ENCODE results near the gene NUP210L.

DNA sequence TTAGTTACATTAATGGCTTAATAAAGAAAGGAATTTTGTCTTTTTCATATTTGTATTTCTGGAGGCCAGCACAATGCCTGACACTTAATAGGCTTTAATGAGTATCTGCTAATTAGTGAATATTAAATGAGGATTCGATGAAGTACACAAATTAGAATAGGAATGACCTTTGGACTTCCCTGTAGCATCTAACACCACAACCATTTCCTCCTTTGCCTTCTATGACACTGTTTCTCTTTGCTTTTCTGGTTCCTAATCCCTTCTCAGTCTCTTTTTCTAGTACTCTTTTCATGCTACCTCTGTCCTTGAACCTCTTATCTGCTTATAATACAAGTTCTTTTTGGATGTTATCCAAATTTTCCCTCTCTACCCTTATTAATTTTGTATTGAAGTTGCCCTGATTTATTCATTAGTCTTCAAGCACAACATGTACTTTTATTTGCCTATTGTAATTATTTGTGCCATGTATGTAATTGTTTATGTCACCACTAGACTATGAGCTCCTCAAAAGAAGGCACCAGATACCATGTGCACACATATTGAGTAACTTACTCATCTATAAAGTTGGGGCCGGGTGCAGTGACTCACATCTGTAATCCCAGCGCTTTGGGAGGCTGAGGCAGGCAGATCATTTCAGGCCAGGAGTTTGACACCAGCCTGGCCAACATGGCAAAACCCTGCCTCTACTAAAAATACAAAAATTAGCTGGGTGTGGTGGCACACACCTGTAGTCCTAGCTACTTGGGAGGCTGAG is 140.5 kb downstream of the NUP210L start:
- TF ChIP-seq, protein P1, sequence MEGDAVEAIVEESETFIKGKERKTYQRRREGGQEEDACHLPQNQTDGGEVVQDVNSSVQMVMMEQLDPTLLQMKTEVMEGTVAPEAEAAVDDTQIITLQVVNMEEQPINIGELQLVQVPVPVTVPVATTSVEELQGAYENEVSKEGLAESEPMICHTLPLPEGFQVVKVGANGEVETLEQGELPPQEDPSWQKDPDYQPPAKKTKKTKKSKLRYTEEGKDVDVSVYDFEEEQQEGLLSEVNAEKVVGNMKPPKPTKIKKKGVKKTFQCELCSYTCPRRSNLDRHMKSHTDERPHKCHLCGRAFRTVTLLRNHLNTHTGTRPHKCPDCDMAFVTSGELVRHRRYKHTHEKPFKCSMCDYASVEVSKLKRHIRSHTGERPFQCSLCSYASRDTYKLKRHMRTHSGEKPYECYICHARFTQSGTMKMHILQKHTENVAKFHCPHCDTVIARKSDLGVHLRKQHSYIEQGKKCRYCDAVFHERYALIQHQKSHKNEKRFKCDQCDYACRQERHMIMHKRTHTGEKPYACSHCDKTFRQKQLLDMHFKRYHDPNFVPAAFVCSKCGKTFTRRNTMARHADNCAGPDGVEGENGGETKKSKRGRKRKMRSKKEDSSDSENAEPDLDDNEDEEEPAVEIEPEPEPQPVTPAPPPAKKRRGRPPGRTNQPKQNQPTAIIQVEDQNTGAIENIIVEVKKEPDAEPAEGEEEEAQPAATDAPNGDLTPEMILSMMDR (IDR thresholded peaks at IDR 0.05; ENCODE audit: insufficient read depth, low read length), result no peak
- TF ChIP-seq POLR2AphosphoS5 (IDR thresholded peaks at IDR 0.05; ENCODE audit: low read depth), result no peak
